Type B pancreatic cell (in vitro differentiated cells): ENCODE measurements around the gene WASF3. TPM values are rescaled to one million over a fixed set of nuclear protein-coding genes. Genes with fewer than 3 reads are reported as not detected.
A peak's percentile ranks its signal among the peaks of the same experiment; 100 is the strongest.

Source experiments
- DNase-seq: peaks from one replicate; pipeline ENCODE4 v3.0.0; 2021; ENCODE audit warnings: mixed read lengths; ENCODE audit not compliant: unreplicated experiment; ENCODE audit errors: extremely low spot score
- H3K27ac Mint-ChIP-seq: 2 replicates; pipeline ENCODE4 v1.8.0; 2021; ENCODE audit warnings: mild to moderate bottlenecking, mixed read lengths
- H3K27me3 Mint-ChIP-seq: 2 replicates; pipeline ENCODE4 v1.8.0; 2021; ENCODE audit warnings: mixed read lengths
- H3K36me3 Mint-ChIP-seq: 2 replicates; pipeline ENCODE4 v1.8.0; 2021; ENCODE audit warnings: mixed read lengths
- H3K4me1 Mint-ChIP-seq: one replicate; pipeline ENCODE4 v1.8.0; 2021; ENCODE audit warnings: mixed read lengths; ENCODE audit not compliant: unreplicated experiment
- H3K4me3 Mint-ChIP-seq: 2 replicates; pipeline ENCODE4 v1.8.0; 2021; ENCODE audit warnings: mild to moderate bottlenecking, mixed read lengths
- H3K9me3 Mint-ChIP-seq: 2 replicates; pipeline ENCODE4 v1.8.0; 2021; ENCODE audit warnings: mixed read lengths
- total RNA-seq: library from RNA; stranded (reverse); gene quantifications from 2 replicates; pipeline ENCODE4 v1.2.1, GENCODE V29; 2021; ENCODE audit warnings: low replicate concordance
- TF ChIP-seq, protein P1 (sequence below): fragments of 200-600 bp; sonication (generic); conservative IDR thresholded peaks from 2 replicates; pipeline ENCODE4 v1.5.0; 2021; ENCODE audit warnings: antibody characterized with exemption, mild to moderate bottlenecking

WASF3 gene
- total RNA-seq, 1 donor from 2014 or later = 40.2 TPM

DNA sequence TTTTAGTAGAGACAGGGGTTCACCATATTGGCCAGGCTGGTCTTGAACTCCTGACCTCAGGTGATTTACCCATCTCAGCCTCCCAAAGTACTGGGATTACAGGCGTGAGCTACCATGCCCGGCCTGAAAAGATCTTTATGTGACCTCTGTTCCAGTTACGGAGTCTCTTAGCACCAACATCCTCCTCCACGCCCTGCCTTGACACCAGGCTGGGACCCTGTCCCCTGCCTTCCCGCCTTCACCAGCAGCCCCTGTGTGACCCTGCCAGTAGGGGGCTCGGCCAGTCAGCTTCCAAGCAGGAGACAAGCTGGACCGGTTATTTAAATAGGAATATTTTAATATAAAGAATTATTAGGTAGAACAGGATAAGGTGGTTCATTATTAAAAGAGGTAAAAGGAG is 148.9 kb downstream of the WASF3 start:
- H3K27me3 Mint-ChIP-seq = peaks cover 11% of the 10 kb centered on the region
- no peaks in the 10 kb centered on the region for H3K4me1 Mint-ChIP-seq
- no peaks in the 10 kb centered on the region for H3K36me3 Mint-ChIP-seq
- no peak overlapping the region for H3K27ac Mint-ChIP-seq
- no peak overlapping the region for H3K4me3 Mint-ChIP-seq
- no peaks in the 10 kb centered on the region for H3K9me3 Mint-ChIP-seq
- no peak for DNase-seq
- TF ChIP-seq, protein P1, sequence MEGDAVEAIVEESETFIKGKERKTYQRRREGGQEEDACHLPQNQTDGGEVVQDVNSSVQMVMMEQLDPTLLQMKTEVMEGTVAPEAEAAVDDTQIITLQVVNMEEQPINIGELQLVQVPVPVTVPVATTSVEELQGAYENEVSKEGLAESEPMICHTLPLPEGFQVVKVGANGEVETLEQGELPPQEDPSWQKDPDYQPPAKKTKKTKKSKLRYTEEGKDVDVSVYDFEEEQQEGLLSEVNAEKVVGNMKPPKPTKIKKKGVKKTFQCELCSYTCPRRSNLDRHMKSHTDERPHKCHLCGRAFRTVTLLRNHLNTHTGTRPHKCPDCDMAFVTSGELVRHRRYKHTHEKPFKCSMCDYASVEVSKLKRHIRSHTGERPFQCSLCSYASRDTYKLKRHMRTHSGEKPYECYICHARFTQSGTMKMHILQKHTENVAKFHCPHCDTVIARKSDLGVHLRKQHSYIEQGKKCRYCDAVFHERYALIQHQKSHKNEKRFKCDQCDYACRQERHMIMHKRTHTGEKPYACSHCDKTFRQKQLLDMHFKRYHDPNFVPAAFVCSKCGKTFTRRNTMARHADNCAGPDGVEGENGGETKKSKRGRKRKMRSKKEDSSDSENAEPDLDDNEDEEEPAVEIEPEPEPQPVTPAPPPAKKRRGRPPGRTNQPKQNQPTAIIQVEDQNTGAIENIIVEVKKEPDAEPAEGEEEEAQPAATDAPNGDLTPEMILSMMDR = peak; percentile 31

- no peak overlapping the region for H3K4me3 Mint-ChIP-seq
- DNase-seq = no peak
- peaks cover 11% of the 10 kb centered on the region for H3K27me3 Mint-ChIP-seq
- no peak overlapping the region for H3K27ac Mint-ChIP-seq
- H3K36me3 Mint-ChIP-seq = no peaks in the 10 kb centered on the region
- H3K4me1 Mint-ChIP-seq = no peaks in the 10 kb centered on the region
- peaks cover 2% of the 10 kb centered on the region for H3K9me3 Mint-ChIP-seq
- TF ChIP-seq, protein P1 = peak; percentile 78
Measured at GRCh38 chr13:26707122-26708006, 149.9 kb downstream of the WASF3 start.

GRCh38 chr13:26708007-26708297 is 150.5 kb downstream of the WASF3 start:
- TF ChIP-seq, protein P1 = peak; percentile 3
- no peak for DNase-seq
- H3K27me3 Mint-ChIP-seq = peaks cover 15% of the 10 kb centered on the region
- H3K27ac Mint-ChIP-seq = no peak overlapping the region
- no peaks in the 10 kb centered on the region for H3K36me3 Mint-ChIP-seq
- H3K9me3 Mint-ChIP-seq = peaks cover 7% of the 10 kb centered on the region
- no peak overlapping the region for H3K4me3 Mint-ChIP-seq
- no peaks in the 10 kb centered on the region for H3K4me1 Mint-ChIP-seq

DNA sequence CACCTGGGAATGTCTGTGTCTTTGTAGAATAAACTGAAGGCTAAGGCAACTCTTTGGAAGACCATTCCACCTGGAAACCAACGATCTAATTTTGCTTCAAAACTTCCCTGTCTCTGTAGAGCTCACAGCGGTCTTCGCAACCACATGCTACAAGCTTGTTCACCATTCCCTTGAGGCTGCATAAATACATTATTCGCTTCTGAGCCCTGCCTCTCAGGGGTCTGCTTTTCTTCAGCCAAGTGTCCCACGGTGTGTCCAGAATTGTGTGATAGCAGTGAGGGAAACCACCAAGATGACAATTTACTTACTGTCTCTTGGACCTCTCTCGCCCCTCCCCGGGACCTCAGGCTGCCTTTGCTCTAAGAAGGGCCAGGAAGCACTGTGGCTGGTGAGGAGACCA is 152.0 kb downstream of the WASF3 start:
- Mint-ChIP-seq H3K4me3 (no peak overlapping the region), H3K27ac (no peak overlapping the region), H3K36me3 (no peaks in the 10 kb centered on the region), H3K9me3 (peaks cover 7% of the 10 kb centered on the region), H3K4me1 (no peaks in the 10 kb centered on the region), H3K27me3 (peaks cover 15% of the 10 kb centered on the region)
- TF ChIP-seq, protein P1 = no peak
- peak; percentile 7 for DNase-seq

- Mint-ChIP-seq H3K4me1 (no peaks in the 10 kb centered on the region), H3K9me3 (peaks cover 7% of the 10 kb centered on the region), H3K4me3 (no peak overlapping the region), H3K27ac (no peak overlapping the region), H3K27me3 (peaks cover 15% of the 10 kb centered on the region), H3K36me3 (no peaks in the 10 kb centered on the region)
- TF ChIP-seq, protein P1 = no peak
- peak; percentile 51 for DNase-seq
Measured at GRCh38 chr13:26710166-26710565, 152.7 kb downstream of the WASF3 start.
